Measurements from ENCODE around the gene AKAP13.
A peak's percentile ranks its signal among the peaks of the same experiment; 100 is the strongest.

Gene AKAP13

GRCh38 chr15:85789496-85789875 lies 409.1 kb downstream of the AKAP13 start:
- Histone ChIP-seq H3K4me3 (ENCODE audit: low read depth, low read length) (no peak overlapping the region), H3K27ac (ENCODE audit: extremely low read depth, low read depth, low read length) (no peak overlapping the region), H3K9me3 (ENCODE audit: control insufficient read depth, insufficient read depth, low read depth, low read length) (no peaks in the 10 kb centered on the region), H3K4me1 (ENCODE audit: control insufficient read depth, insufficient read depth, low read length) (peaks cover 21% of the 10 kb centered on the region), H3K36me3 (ENCODE audit: control insufficient read depth in 2 of 2, insufficient read depth in 1 of 2, low read length in 2 of 2) (no peaks in the 10 kb centered on the region; a peak in 1 of 3 replicates)
- ChIA-PET POLR2A (no interaction called here), CTCF (interaction anchor here (1.1 to 1.6 kb wide), 3 partner anchors 11 to 42 kb away, joined by 3 to 5 read pairs (median 4); no protein-coding TSS in a partner anchor)
- TF ChIP-seq GLIS1 (tag by site-specific recombination; IDR thresholded peaks at IDR 0.05) (no peak), ZFHX2 (tag by site-specific recombination; conservative IDR thresholded peaks at IDR 0.05) (peak; percentile 81), ZNF529 (tag by site-specific recombination; IDR thresholded peaks at IDR 0.05; ENCODE audit: insufficient replicate concordance) (no peak), ZNF785 (tag by site-specific recombination; IDR thresholded peaks at IDR 0.05) (no peak), EGR2 (tag by site-specific recombination; IDR thresholded peaks at IDR 0.05; ENCODE audit: low read depth) (peak; percentile 74)

- no peaks in the 10 kb centered on the region for H3K9me3 ChIP-seq (ENCODE audit: control insufficient read depth, insufficient read depth, low read depth, low read length)
- no peak overlapping the region for H3K27ac ChIP-seq (ENCODE audit: extremely low read depth, low read depth, low read length)
- no peaks in the 10 kb centered on the region for H3K36me3 ChIP-seq (ENCODE audit: control insufficient read depth in 2 of 2, insufficient read depth in 1 of 2, low read length in 2 of 2)
- no peak overlapping the region for H3K4me3 ChIP-seq (ENCODE audit: low read depth, low read length)
- POLR2A ChIA-PET: interaction anchor here (0.7 kb wide), 1 partner anchor 14 kb away, joined by 3 read pairs; no protein-coding TSS in a partner anchor
- CTCF ChIA-PET: interaction anchor here (0.6 to 1.0 kb wide), 2 partner anchors 62 to 378 kb away, joined by 3 to 5 read pairs; no protein-coding TSS in a partner anchor
- H3K4me1 ChIP-seq (ENCODE audit: control insufficient read depth, insufficient read depth, low read length): peaks cover 12% of the 10 kb centered on the region
- TF ChIP-seq MYNN (tag by site-specific recombination; IDR thresholded peaks at IDR 0.05; ENCODE audit: borderline replicate concordance) (no peak), ZNF341 (tag by site-specific recombination; IDR thresholded peaks at IDR 0.05; ENCODE audit: low read depth) (peak; percentile 78), ZNF677 (tag by site-specific recombination; IDR thresholded peaks at IDR 0.05) (0 out of 2 replicates have a peak, but pooled peaks have one; percentile 28)
These were observed 411.8 kb downstream of the AKAP13 start for GRCh38 chr15:85792102-85792731.

GRCh38 chr15:85792912-85793590 lies 412.6 kb downstream of the AKAP13 start:
- TF ChIP-seq EGR2 (tag by site-specific recombination; IDR thresholded peaks at IDR 0.05; ENCODE audit: low read depth) (peak; percentile 83), ZFHX2 (tag by site-specific recombination; conservative IDR thresholded peaks at IDR 0.05) (peak; percentile 58), KLF8 (tag by site-specific recombination; IDR thresholded peaks at IDR 0.05) (no peak), PRDM10 (tag by site-specific recombination; IDR thresholded peaks at IDR 0.05) (peak; percentile 53; the same call in 1 of the 2 replicates)
- POLR2A ChIA-PET: interaction anchor here (0.6 to 2.4 kb wide), 2 partner anchors 44 to 433 kb away, joined by 5 to 8 read pairs; no protein-coding TSS in a partner anchor
- H3K27ac ChIP-seq (ENCODE audit: extremely low read depth, low read depth, low read length): no peak overlapping the region
- CTCF ChIA-PET: interaction anchor here (0.6 to 1.1 kb wide), 3 partner anchors 61 to 379 kb away, joined by 3 to 5 read pairs (median 3); no protein-coding TSS in a partner anchor
- H3K4me3 ChIP-seq (ENCODE audit: low read depth, low read length): peak overlapping the region; percentile 72
- no peaks in the 10 kb centered on the region for H3K36me3 ChIP-seq (ENCODE audit: control insufficient read depth in 2 of 2, insufficient read depth in 1 of 2, low read length in 2 of 2)
- H3K9me3 ChIP-seq (ENCODE audit: control insufficient read depth, insufficient read depth, low read depth, low read length): no peaks in the 10 kb centered on the region
- H3K4me1 ChIP-seq (ENCODE audit: control insufficient read depth, insufficient read depth, low read length): peaks cover 12% of the 10 kb centered on the region

All from HEK293 (cell line).